GM23248 (cell line): ENCODE data around the gene TEAD1.

ENCODE experiments used
- EZH2 ChIP-seq: fragments of 200-600 bp; sonication (generic); IDR thresholded peaks from 2 replicates; pipeline ENCODE4 v1.6.1; 2018; ENCODE audit warnings: antibody characterized with exemption, mild to moderate bottlenecking; ENCODE audit not compliant: insufficient read depth, poor library complexity, severe bottlenecking
- EZH2phosphoT487 ChIP-seq: fragments of 200-600 bp; sonication (generic); IDR thresholded peaks from 2 replicates; pipeline ENCODE4 v1.6.1; 2018; ENCODE audit warnings: antibody characterized with exemption, moderate library complexity, mild to moderate bottlenecking, low read depth; ENCODE audit not compliant: insufficient read depth

- TF ChIP-seq EZH2 (no peak), EZH2phosphoT487 (no peak)
Observed at GRCh38 chr11:12785901-12786300, 111.7 kb downstream of the TEAD1 start.
